Adipocyte (in vitro differentiated cells): ENCODE measurements around the gene TTC21A.

Experiments used
- DNase-seq: peaks from one replicate; pipeline ENCODE4 v3.0.0-alpha.2; 2015; ENCODE audit warnings: low read depth
- H3K27me3 ChIP-seq: replicated peaks from 2 replicates; pipeline ENCODE4 v1.7.0; 2013; ENCODE audit warnings: mild to moderate bottlenecking, low read length, moderate library complexity; ENCODE audit not compliant: control insufficient read depth, insufficient read depth
- H3K36me3 ChIP-seq: 2 replicates; pipeline ENCODE4 v1.7.0; 2013; ENCODE audit warnings: low read length, mild to moderate bottlenecking, moderate library complexity; ENCODE audit not compliant: control insufficient read depth, insufficient read depth, severe bottlenecking
- H3K4me1 ChIP-seq: 2 replicates; pipeline ENCODE4 v1.7.0; 2013; ENCODE audit warnings: mild to moderate bottlenecking, low read length, moderate library complexity; ENCODE audit not compliant: control insufficient read depth, insufficient read depth
- H3K4me3 ChIP-seq: 2 replicates; pipeline ENCODE4 v1.7.0; 2013; ENCODE audit warnings: mild to moderate bottlenecking, low read length, moderate library complexity
- H3K9ac ChIP-seq: 2 replicates; pipeline ENCODE4 v1.7.0; 2013; ENCODE audit warnings: mild to moderate bottlenecking, low read length, moderate library complexity
- H3K9me3 ChIP-seq: 2 replicates; pipeline ENCODE4 v1.7.0; 2013; ENCODE audit warnings: mild to moderate bottlenecking, low read length, moderate library complexity; ENCODE audit not compliant: control insufficient read depth

Gene TTC21A

GRCh38 chr3:39082666-39083313 lies 24.7 kb upstream of the TTC21A start:
- no peak overlapping the region for H3K9ac ChIP-seq
- peaks cover 22% of the 10 kb centered on the region for H3K4me1 ChIP-seq
- H3K36me3 ChIP-seq = peaks cover 33% of the 10 kb centered on the region
- H3K4me3 ChIP-seq = no peak overlapping the region
- no peaks in the 10 kb centered on the region for H3K9me3 ChIP-seq
- H3K27me3 ChIP-seq = no peaks in the 10 kb centered on the region
- DNase-seq = no peak

DNA sequence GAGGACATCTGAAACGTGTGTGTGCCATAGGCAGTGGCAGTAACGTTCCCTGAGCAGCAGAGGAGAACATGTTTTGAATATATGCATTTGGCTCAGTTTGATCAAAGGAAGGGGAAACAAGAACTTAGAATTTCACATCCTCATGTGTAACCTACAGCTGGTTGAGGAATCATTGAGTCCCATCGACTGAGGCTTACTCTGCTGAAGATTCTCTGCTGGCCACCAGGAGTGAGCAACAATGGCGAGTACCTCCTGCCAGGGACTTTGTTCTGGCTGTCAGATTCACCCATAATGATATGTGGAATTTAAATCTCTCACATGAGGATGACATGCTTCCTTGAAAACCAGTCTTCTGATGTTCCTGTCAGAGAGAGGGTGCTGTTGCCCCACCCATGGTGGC lies 21.3 kb upstream of the TTC21A start:
- Histone ChIP-seq H3K36me3 (peaks cover 60% of the 10 kb centered on the region), H3K9me3 (no peaks in the 10 kb centered on the region), H3K9ac (no peak overlapping the region), H3K4me3 (no peak overlapping the region), H3K27me3 (no peaks in the 10 kb centered on the region), H3K4me1 (peaks cover 14% of the 10 kb centered on the region)
- no peak for DNase-seq

- Histone ChIP-seq H3K27me3 (no peaks in the 10 kb centered on the region), H3K9ac (no peak overlapping the region), H3K36me3 (peaks cover 78% of the 10 kb centered on the region), H3K9me3 (no peaks in the 10 kb centered on the region), H3K4me3 (no peak overlapping the region), H3K4me1 (peaks cover 5% of the 10 kb centered on the region)
- no peak for DNase-seq
Observed at GRCh38 chr3:39088456-39088855, 19.0 kb upstream of the TTC21A start.

- Histone ChIP-seq H3K4me3 (no peak overlapping the region), H3K27me3 (no peaks in the 10 kb centered on the region), H3K4me1 (peaks cover 5% of the 10 kb centered on the region), H3K9me3 (no peaks in the 10 kb centered on the region), H3K9ac (no peak overlapping the region), H3K36me3 (peaks cover 79% of the 10 kb centered on the region)
- DNase-seq = peak; percentile 9
Observed at GRCh38 chr3:39088889-39089288, 18.6 kb upstream of the TTC21A start.

- Histone ChIP-seq H3K9ac (no peak overlapping the region), H3K36me3 (peaks cover 93% of the 10 kb centered on the region), H3K27me3 (no peaks in the 10 kb centered on the region), H3K9me3 (no peaks in the 10 kb centered on the region), H3K4me1 (peaks cover 17% of the 10 kb centered on the region), H3K4me3 (no peak overlapping the region)
- DNase-seq = no peak
Observed at GRCh38 chr3:39090922-39091321, 16.6 kb upstream of the TTC21A start.

- Histone ChIP-seq H3K9ac (no peak overlapping the region), H3K4me1 (peaks cover 28% of the 10 kb centered on the region), H3K27me3 (no peaks in the 10 kb centered on the region), H3K9me3 (no peaks in the 10 kb centered on the region), H3K36me3 (peaks cover 90% of the 10 kb centered on the region), H3K4me3 (no peak overlapping the region)
- no peak for DNase-seq
Observed at GRCh38 chr3:39094851-39095677, 12.4 kb upstream of the TTC21A start.

DNA sequence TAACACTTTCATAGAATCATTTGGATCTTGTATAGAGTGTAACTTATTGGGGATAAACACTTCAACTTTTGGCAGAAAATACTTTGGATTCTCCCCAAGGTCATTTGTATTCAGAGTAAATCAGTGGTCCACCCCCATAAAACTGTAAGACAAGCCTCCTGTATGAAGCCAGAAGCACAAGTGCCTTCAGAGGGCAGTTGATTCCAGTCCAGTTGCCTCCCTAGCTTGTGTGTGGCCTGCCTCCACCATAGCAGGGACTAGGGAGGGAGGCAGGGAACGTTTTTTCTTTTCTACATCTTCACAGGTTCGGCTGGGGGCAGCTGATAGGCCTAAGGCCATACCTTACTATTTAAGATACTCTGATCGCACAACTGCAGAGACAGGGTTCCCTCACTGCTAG lies 11.7 kb upstream of the TTC21A start:
- Histone ChIP-seq H3K9ac (no peak overlapping the region), H3K9me3 (no peaks in the 10 kb centered on the region), H3K36me3 (peaks cover 92% of the 10 kb centered on the region), H3K27me3 (no peaks in the 10 kb centered on the region), H3K4me1 (peaks cover 28% of the 10 kb centered on the region), H3K4me3 (no peak overlapping the region)
- DNase-seq = no peak

- Histone ChIP-seq H3K4me1 (peaks cover 35% of the 10 kb centered on the region), H3K4me3 (no peak overlapping the region), H3K9ac (no peak overlapping the region), H3K9me3 (no peaks in the 10 kb centered on the region), H3K27me3 (no peaks in the 10 kb centered on the region), H3K36me3 (peaks cover 84% of the 10 kb centered on the region)
- peak; percentile 50 for DNase-seq
Observed at GRCh38 chr3:39096775-39097174, 10.7 kb upstream of the TTC21A start.

- H3K9me3 ChIP-seq = no peaks in the 10 kb centered on the region
- H3K9ac ChIP-seq = no peak overlapping the region
- peaks cover 72% of the 10 kb centered on the region for H3K36me3 ChIP-seq
- DNase-seq = no peak
- no peak overlapping the region for H3K4me3 ChIP-seq
- no peaks in the 10 kb centered on the region for H3K27me3 ChIP-seq
- H3K4me1 ChIP-seq = peaks cover 41% of the 10 kb centered on the region
Observed at GRCh38 chr3:39097716-39098472, 9.6 kb upstream of the TTC21A start.

- H3K36me3 ChIP-seq = peaks cover 70% of the 10 kb centered on the region
- no peaks in the 10 kb centered on the region for H3K9me3 ChIP-seq
- H3K4me1 ChIP-seq = peaks cover 47% of the 10 kb centered on the region
- no peak overlapping the region for H3K4me3 ChIP-seq
- DNase-seq = no peak
- H3K9ac ChIP-seq = no peak overlapping the region
- H3K27me3 ChIP-seq = no peaks in the 10 kb centered on the region
Observed at GRCh38 chr3:39098473-39099000, 8.9 kb upstream of the TTC21A start.

- H3K9me3 ChIP-seq = no peaks in the 10 kb centered on the region
- peaks cover 49% of the 10 kb centered on the region for H3K4me1 ChIP-seq
- no peak for DNase-seq
- H3K27me3 ChIP-seq = no peaks in the 10 kb centered on the region
- no peak overlapping the region for H3K9ac ChIP-seq
- H3K36me3 ChIP-seq = peaks cover 63% of the 10 kb centered on the region
- H3K4me3 ChIP-seq = no peak overlapping the region
Observed at GRCh38 chr3:39099242-39099641, 8.2 kb upstream of the TTC21A start.
